Measurements from ENCODE around the gene RALB. TPM values are rescaled to one million over a fixed set of nuclear protein-coding genes. Genes with fewer than 3 reads are reported as not detected.

RALB gene
- total RNA-seq, 4 donors from 2014 or later = 20.1 to 45.0 (median 30.4) TPM

DNA sequence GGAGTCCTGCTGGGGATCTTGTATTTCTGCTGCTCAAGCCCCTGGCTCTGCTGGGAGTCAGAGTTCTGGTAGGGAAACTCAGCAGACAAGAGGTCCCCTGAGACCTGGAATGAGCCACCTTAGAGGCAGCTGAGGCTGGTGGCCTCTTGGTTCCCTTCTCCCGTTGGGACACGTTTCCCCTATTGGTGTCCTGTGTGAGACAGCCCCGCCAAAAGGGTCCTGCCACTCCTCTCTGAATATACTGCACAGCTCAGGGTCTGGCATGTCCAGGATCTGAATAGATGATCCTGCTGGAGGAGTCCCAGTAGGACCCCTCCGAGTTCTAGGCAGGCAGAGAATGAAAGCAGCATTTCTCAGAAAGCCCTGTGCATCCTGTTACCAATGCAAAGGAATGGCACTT, 2.0 kb upstream of the RALB start:
- in situ Hi-C loops (cut with MboI; ENCODE audit: low sequenced_read_pairs in 4 of 4) = no loop called here
- no peak for DNase-seq

DNA sequence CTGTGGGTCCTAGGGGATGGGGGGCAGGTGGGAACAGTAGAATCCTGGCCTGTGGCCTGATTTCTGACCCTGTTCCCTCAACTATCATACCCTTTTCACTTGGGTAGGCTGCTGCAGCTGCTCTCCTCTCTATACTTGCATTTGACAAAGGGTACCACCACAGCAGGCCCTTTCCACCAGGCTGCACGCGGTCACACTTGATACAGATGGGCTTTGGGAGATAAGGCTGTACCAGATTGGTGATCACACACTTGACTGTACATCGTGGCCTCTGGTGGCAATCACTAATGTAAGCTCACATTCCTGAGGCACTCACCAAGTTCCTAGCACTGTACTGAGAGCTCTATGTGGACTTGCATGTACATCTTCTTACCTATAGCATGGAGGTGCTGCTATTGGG, 1.6 kb upstream of the RALB start:
- Histone ChIP-seq H3K4me1 (peaks cover 9 to 40% of the 10 kb centered on the region in 2 donors), H3K27me3 (no peaks in the 10 kb centered on the region), H3K9me3 (no peaks in the 10 kb centered on the region), H3K36me3 (no peaks in the 10 kb centered on the region), H3K27ac (no peak overlapping the region), H3K4me3 (no peak overlapping the region)
- DNase-seq (no peak), ATAC-seq (no peak)
- intact Hi-C loops (cut with DNase I; ENCODE audit: low total_unique reads) (loop anchor here (10.0 kb wide), 1 partner anchor 424 kb away; no protein-coding TSS in a partner anchor), in situ Hi-C loops (cut with MboI; ENCODE audit: low sequenced_read_pairs in 4 of 4) (no loop called here)
- TF ChIP-seq CTCF (IDR thresholded peaks at IDR 0.05 in 4 of 5, conservative IDR thresholded peaks at IDR 0.05 in 1 of 5) (no peak), POLR2A (IDR thresholded peaks at IDR 0.05) (no peak)

More for the DNA sequence above, 2.0 kb upstream of the RALB start:
- TF ChIP-seq POLR2A (IDR thresholded peaks at IDR 0.05) (no peak), CTCF (IDR thresholded peaks at IDR 0.05 in 4 of 5, conservative IDR thresholded peaks at IDR 0.05 in 1 of 5) (no peak)
- ATAC-seq = no peak
- no peaks in the 10 kb centered on the region for H3K36me3 ChIP-seq
- no peak overlapping the region for H3K4me3 ChIP-seq
- H3K9me3 ChIP-seq = no peaks in the 10 kb centered on the region
- no peak overlapping the region for H3K27ac ChIP-seq
- peaks cover 12 to 44% of the 10 kb centered on the region in 2 donors for H3K4me1 ChIP-seq
- H3K27me3 ChIP-seq = no peaks in the 10 kb centered on the region
- intact Hi-C loops (cut with DNase I; ENCODE audit: low total_unique reads) = loop anchor here (10.0 kb wide), 1 partner anchor 424 kb away; no protein-coding TSS in a partner anchor

- TF ChIP-seq POLR2A (IDR thresholded peaks at IDR 0.05) = no peak
- TF ChIP-seq CTCF (IDR thresholded peaks at IDR 0.05 in 4 of 5, conservative IDR thresholded peaks at IDR 0.05 in 1 of 5) = no peak
- Histone ChIP-seq H3K9me3 (no peaks in the 10 kb centered on the region), H3K27ac (peak overlapping the region in 2 of 4 donors; percentile 78 to 89), H3K27me3 (no peaks in the 10 kb centered on the region), H3K36me3 (no peaks in the 10 kb centered on the region), H3K4me3 (peak overlapping the region; percentile 67 to 87 (median 73)), H3K4me1 (peaks cover 9 to 37% of the 10 kb centered on the region in 2 donors)
- ATAC-seq = no peak
- in situ Hi-C loops (cut with MboI; ENCODE audit: low sequenced_read_pairs in 4 of 4) (no loop called here), intact Hi-C loops (cut with DNase I; ENCODE audit: low total_unique reads) (loop anchor here (1.0 to 10.0 kb wide), 2 partner anchors 29 to 423 kb away; partner anchors contain the start of gene TMEM185B)
- no peak for DNase-seq
Observed at GRCh38 chr2:120251880-120252224, 800 bp upstream of the RALB start.

GRCh38 chr2:120253021-120253882, 600 bp downstream of the RALB start:
- in situ Hi-C loops (cut with MboI; ENCODE audit: low sequenced_read_pairs in 4 of 4) (no loop called here), intact Hi-C loops (cut with DNase I; ENCODE audit: low total_unique reads) (loop anchor here (1.0 to 10.0 kb wide), 3 partner anchors 60 to 422 kb away; no protein-coding TSS in a partner anchor)
- Histone ChIP-seq H3K27ac (peak overlapping the region; percentile 78 to 89 (median 82)), H3K36me3 (no peaks in the 10 kb centered on the region), H3K9me3 (no peaks in the 10 kb centered on the region), H3K27me3 (no peaks in the 10 kb centered on the region), H3K4me3 (peak overlapping the region; percentile 67 to 87 (median 73)), H3K4me1 (peaks cover 13 to 33% of the 10 kb centered on the region in 2 donors)
- TF ChIP-seq POLR2A (IDR thresholded peaks at IDR 0.05) (peak; percentile 13 to 22), CTCF (IDR thresholded peaks at IDR 0.05 in 4 of 5, conservative IDR thresholded peaks at IDR 0.05 in 1 of 5) (peak; percentile 34 to 61 (median 48))
- peak; percentile 75 to 77 for DNase-seq
- peak; percentile 75 to 82 for ATAC-seq
